Eye (tissue), 1 donor: ENCODE data around the gene RABL6.

ENCODE experiments used
- DNase-seq: peaks from one replicate; pipeline ENCODE4 v3.0.0-alpha.2; 2015

Gene RABL6

GRCh38 chr9:136849038-136849959, 41.6 kb downstream of the RABL6 start, which contains the start of gene PHPT1:
Gene PHPT1, plus strand, starts transcription at chr9:136849409. Its CDS starts 22 bp downstream, at chr9:136849431.
- peak; percentile 100 for DNase-seq

GRCh38 chr9:136849960-136850865, 42.5 kb downstream of the RABL6 start:
- no peak for DNase-seq

GRCh38 chr9:136850866-136851775, 43.4 kb downstream of the RABL6 start:
- no peak for DNase-seq

- DNase-seq: no peak
Observed at GRCh38 chr9:136851941-136852663, 44.4 kb downstream of the RABL6 start, which contains the start of gene MAMDC4. Gene MAMDC4, plus strand, starts transcription at chr9:136852346. Its CDS starts 71 bp downstream, at chr9:136852417.

GRCh38 chr9:136852664-136853595, 45.2 kb downstream of the RABL6 start:
- no peak for DNase-seq

GRCh38 chr9:136853596-136854112, 45.9 kb downstream of the RABL6 start:
- no peak for DNase-seq

- no peak for DNase-seq
Observed at GRCh38 chr9:136854113-136854841, 46.5 kb downstream of the RABL6 start.

GRCh38 chr9:136854842-136855460, 47.2 kb downstream of the RABL6 start:
- DNase-seq: no peak

GRCh38 chr9:136855461-136856078, 47.8 kb downstream of the RABL6 start:
- DNase-seq: no peak

GRCh38 chr9:136856079-136856476, 48.3 kb downstream of the RABL6 start:
- no peak for DNase-seq

GRCh38 chr9:136856541-136857141, 48.9 kb downstream of the RABL6 start:
- DNase-seq: no peak

- DNase-seq: no peak
Observed at GRCh38 chr9:136857166-136857565, 49.4 kb downstream of the RABL6 start.

- DNase-seq: no peak
Observed at GRCh38 chr9:136857581-136858412, 50.0 kb downstream of the RABL6 start.

GRCh38 chr9:136858452-136858843, 50.7 kb downstream of the RABL6 start:
- DNase-seq: no peak

- DNase-seq: no peak
Observed at GRCh38 chr9:136858844-136859757, 51.4 kb downstream of the RABL6 start.

GRCh38 chr9:136860529-136860928, 52.8 kb downstream of the RABL6 start:
- no peak for DNase-seq
